Spleen (tissue), 7 donors: ENCODE results near the gene SUN3.

ENCODE experiments used
- CTCF ChIP-seq, 11 experiments: fragments of 200-600 bp in 7 of 11; fragments of 450-650 bp in 4 of 11; sonication (generic) in 4 of 11; IDR thresholded peaks in 8 of 11; conservative IDR thresholded peaks in 3 of 11; 1 replicate in 7 of 11; 2 replicates in 4 of 11; pipeline versions ENCODE4 v1.4.0 to v1.8.0; 2016 to 2021; ENCODE audit warnings: antibody characterized with exemption in 11 of 11, inconsistent platforms in 4 of 11, mild to moderate bottlenecking in 1 of 11
- POLR2A ChIP-seq, 3 donors: fragments of 450-650 bp; IDR thresholded peaks; one replicate each; pipeline ENCODE4 v1.5.1; 2017; ENCODE audit warnings: antibody characterized with exemption in 3 of 3, mild to moderate bottlenecking in 1 of 3
- donor health status: DM: no; HTN: no; CAD: no; lungs with moderate emphysema.
- donor health status: DM: no; HTN: no; CAD: no.
- donor health status: DM: no; HTN: no; CAD: no.

GRCh38 chr7:48040944-48041652, 12.2 kb upstream of the SUN3 start:
- TF ChIP-seq CTCF (IDR thresholded peaks at IDR 0.05 in 8 of 11, conservative IDR thresholded peaks at IDR 0.05 in 3 of 11) (no peak), POLR2A (IDR thresholded peaks at IDR 0.05) (no peak)
